GM18867 (cell line): ENCODE results near the gene TBC1D16.
"Not testable (repeated sequence)": the region's sequence is repeated elsewhere in the genome, so short reads cannot be mapped to it uniquely, and the experiment has no call there.

Source experiments
- ATAC-seq: cut with Tn5 transposase; IDR thresholded peaks from one replicate; pipeline ENCODE4 v1.9.1; 2021; ENCODE audit warnings: mild to moderate bottlenecking, moderate library complexity; ENCODE audit not compliant: unreplicated experiment

The TBC1D16 gene

GRCh38 chr17:79902146-79902791, 133.4 kb downstream of the TBC1D16 start:
- ATAC-seq: no peak

GRCh38 chr17:79901131-79901530, 134.5 kb downstream of the TBC1D16 start:
- no peak for ATAC-seq

GRCh38 chr17:79899584-79899983, 136.1 kb downstream of the TBC1D16 start:
- no peak for ATAC-seq

- ATAC-seq: no peak
Observed at GRCh38 chr17:79897243-79898063, 138.2 kb downstream of the TBC1D16 start.

- ATAC-seq: not testable (repeated sequence)
Observed at GRCh38 chr17:79893457-79893856, 142.2 kb downstream of the TBC1D16 start.

- ATAC-seq: no peak
Observed at GRCh38 chr17:79892457-79893241, 143.0 kb downstream of the TBC1D16 start.

- no peak for ATAC-seq
Observed at GRCh38 chr17:79891113-79891730, 144.4 kb downstream of the TBC1D16 start.

- ATAC-seq: no peak
Observed at GRCh38 chr17:79890706-79891105, 145.0 kb downstream of the TBC1D16 start.

GRCh38 chr17:79888811-79889634, 146.6 kb downstream of the TBC1D16 start:
- no peak for ATAC-seq

GRCh38 chr17:79888009-79888540, 147.6 kb downstream of the TBC1D16 start:
- ATAC-seq: no peak

- no peak for ATAC-seq
Observed at GRCh38 chr17:79887451-79887991, 148.2 kb downstream of the TBC1D16 start.

GRCh38 chr17:79883202-79883601, 152.5 kb downstream of the TBC1D16 start:
- no peak for ATAC-seq
